Activated gamma-delta T cell treated with anti-CD3 and anti-CD28 coated beads, Interleukin-2, amount 50 U/mL, for 16 hours (primary cell): Measurements from ENCODE around the gene PARG.
"Not testable (repeated sequence)": the region's sequence is repeated elsewhere in the genome, so short reads cannot be mapped to it uniquely, and the experiment has no call there.

Experiments
- DNase-seq: peaks from one replicate; pipeline ENCODE4 v3.0.0-alpha.2; 2020; ENCODE audit warnings: low read depth

The PARG gene

GRCh38 chr10:49830016-49830415 lies 111.8 kb downstream of the PARG start:
- DNase-seq, result no peak

- no peak for DNase-seq
Observed at GRCh38 chr10:49827297-49827696, 114.5 kb downstream of the PARG start.

- DNase-seq, result no peak
Observed at GRCh38 chr10:49819234-49819958, 122.4 kb downstream of the PARG start.

GRCh38 chr10:49817845-49818244 lies 124.0 kb downstream of the PARG start:
- DNase-seq, result no peak

- no peak for DNase-seq
Observed at GRCh38 chr10:49803988-49804387, 137.8 kb downstream of the PARG start.

- DNase-seq, result no peak
Observed at GRCh38 chr10:49798275-49798674, 143.6 kb downstream of the PARG start.

GRCh38 chr10:49791100-49791499 lies 150.7 kb downstream of the PARG start:
- DNase-seq, result no peak

GRCh38 chr10:49784681-49785080 lies 157.1 kb downstream of the PARG start:
- no peak for DNase-seq

- DNase-seq, result no peak
Observed at GRCh38 chr10:49783645-49784044, 158.2 kb downstream of the PARG start.

GRCh38 chr10:49781247-49781646 lies 160.6 kb downstream of the PARG start:
- DNase-seq, result no peak

GRCh38 chr10:49778197-49778596 lies 163.6 kb downstream of the PARG start:
- no peak for DNase-seq

- no peak for DNase-seq
Observed at GRCh38 chr10:49776851-49777250, 165.0 kb downstream of the PARG start.

GRCh38 chr10:49775014-49775413 lies 166.8 kb downstream of the PARG start:
- DNase-seq, result no peak

- DNase-seq, result not testable (repeated sequence)
Observed at GRCh38 chr10:49772944-49773343, 168.9 kb downstream of the PARG start.

GRCh38 chr10:49771046-49771445 lies 170.8 kb downstream of the PARG start:
- not testable (repeated sequence) for DNase-seq

- no peak for DNase-seq
Observed at GRCh38 chr10:49769692-49770091, 172.1 kb downstream of the PARG start.

GRCh38 chr10:49768731-49769130 lies 173.1 kb downstream of the PARG start:
- no peak for DNase-seq

- no peak for DNase-seq
Observed at GRCh38 chr10:49768329-49768728, 173.5 kb downstream of the PARG start.
